ENCODE data around the gene ARHGAP15. TPM values are rescaled to one million over a fixed set of nuclear protein-coding genes. Genes with fewer than 3 reads are reported as not detected.

ARHGAP15 gene
- total and polyA plus RNA-seq, 9 donors = 1.5 to 10.0 (median 2.6) TPM

DNA sequence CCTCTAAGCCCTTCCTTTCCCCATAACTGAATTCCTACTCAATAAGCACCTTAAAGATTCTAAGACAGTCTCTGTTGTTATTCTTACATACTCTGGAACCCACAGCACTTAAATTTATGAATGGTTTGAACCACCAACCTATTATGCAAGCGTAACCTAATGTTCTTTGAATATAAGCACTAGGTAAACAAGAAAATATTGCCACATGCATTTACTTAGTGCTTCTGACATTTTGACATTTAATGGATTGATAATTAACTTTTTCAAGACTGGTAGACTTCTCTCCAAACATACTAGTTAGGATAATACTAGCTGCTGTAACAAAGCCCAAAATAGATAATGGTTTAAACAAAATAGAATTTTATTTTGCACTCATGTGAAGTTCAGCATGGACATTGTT is 164.8 kb downstream of the ARHGAP15 start:
- intact Hi-C loops (cut with DNase I) = loop anchor here in 1 of 4 donors (5.0 kb wide), 1 partner anchor 598 kb away; no protein-coding TSS in a partner anchor
- Histone ChIP-seq H3K27ac (no peak overlapping the region), H3K4me1 (ENCODE audit: insufficient read depth) (no peaks in the 10 kb centered on the region), H3K27me3 (no peaks in the 10 kb centered on the region), H3K4me3 (no peak overlapping the region), H3K36me3 (no peaks in the 10 kb centered on the region), H3K9me3 (no peaks in the 10 kb centered on the region)
- no peak for DNase-seq
- WGBS, 3 donors = 94 to 99% (median 98%) methylated on average over 1 of the region's 1 CpG
- no peak for TF ChIP-seq CTCF (IDR thresholded peaks at IDR 0.05)
- TF ChIP-seq EP300 (IDR thresholded peaks at IDR 0.05) = no peak

GRCh38 chr2:143296089-143296488 is 166.9 kb downstream of the ARHGAP15 start:
- DNase-seq = no peak
- Histone ChIP-seq H3K4me1 (ENCODE audit: insufficient read depth) (no peaks in the 10 kb centered on the region), H3K4me3 (no peak overlapping the region), H3K27me3 (no peaks in the 10 kb centered on the region), H3K36me3 (no peaks in the 10 kb centered on the region), H3K9me3 (no peaks in the 10 kb centered on the region), H3K27ac (no peak overlapping the region)
- WGBS, 3 donors = 82 to 86% (median 82%) methylated on average over 3 of the region's 3 CpGs
- TF ChIP-seq CTCF (IDR thresholded peaks at IDR 0.05) = no peak
- no peak for TF ChIP-seq EP300 (IDR thresholded peaks at IDR 0.05)
- TF ChIP-seq POLR2A (IDR thresholded peaks at IDR 0.05) = no peak
- intact Hi-C loops (cut with DNase I) = no loop called here

- no peaks in the 10 kb centered on the region for H3K36me3 ChIP-seq
- intact Hi-C loops (cut with DNase I) = no loop called here
- no peaks in the 10 kb centered on the region for H3K27me3 ChIP-seq
- H3K4me3 ChIP-seq = no peak overlapping the region
- no peaks in the 10 kb centered on the region for H3K4me1 ChIP-seq (ENCODE audit: insufficient read depth)
- TF ChIP-seq EP300 (IDR thresholded peaks at IDR 0.05) (no peak), POLR2A (IDR thresholded peaks at IDR 0.05) (no peak), CTCF (IDR thresholded peaks at IDR 0.05) (no peak)
- no peak for DNase-seq
- no peaks in the 10 kb centered on the region for H3K9me3 ChIP-seq
- no peak overlapping the region for H3K27ac ChIP-seq
These were observed 168.0 kb downstream of the ARHGAP15 start for GRCh38 chr2:143297182-143297581.

DNA sequence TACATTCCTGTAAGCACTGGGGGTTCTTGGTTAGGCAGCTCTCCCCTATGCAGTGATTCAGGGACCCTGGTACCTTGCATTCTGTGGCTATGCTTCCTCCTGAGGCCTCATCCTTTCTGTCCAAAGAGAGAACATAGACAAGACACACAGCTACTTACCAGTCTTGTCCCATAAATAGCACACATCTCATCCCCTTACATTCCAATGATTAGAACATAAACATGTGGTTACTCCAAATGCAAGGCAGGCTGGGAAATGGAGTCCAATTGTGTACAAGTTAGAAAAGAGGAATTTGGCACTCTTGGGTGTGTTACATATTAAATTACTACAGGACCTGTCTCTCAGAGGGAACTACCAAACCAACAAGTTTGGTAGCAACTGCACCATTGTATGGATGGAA is 171.3 kb downstream of the ARHGAP15 start:
- H3K4me1 ChIP-seq (ENCODE audit: insufficient read depth) = no peaks in the 10 kb centered on the region
- no peaks in the 10 kb centered on the region for H3K9me3 ChIP-seq
- intact Hi-C loops (cut with DNase I) = no loop called here
- H3K27ac ChIP-seq = no peak overlapping the region
- H3K36me3 ChIP-seq = no peaks in the 10 kb centered on the region
- no peak overlapping the region for H3K4me3 ChIP-seq
- TF ChIP-seq POLR2A (IDR thresholded peaks at IDR 0.05) = no peak
- no peak for TF ChIP-seq EP300 (IDR thresholded peaks at IDR 0.05)
- no peak for TF ChIP-seq CTCF (IDR thresholded peaks at IDR 0.05)
- DNase-seq = no peak
- no peaks in the 10 kb centered on the region for H3K27me3 ChIP-seq

- H3K9me3 ChIP-seq = no peaks in the 10 kb centered on the region
- intact Hi-C loops (cut with DNase I) = no loop called here
- TF ChIP-seq CTCF (IDR thresholded peaks at IDR 0.05) = no peak
- no peak for TF ChIP-seq POLR2A (IDR thresholded peaks at IDR 0.05)
- TF ChIP-seq EP300 (IDR thresholded peaks at IDR 0.05) = no peak
- H3K36me3 ChIP-seq = no peaks in the 10 kb centered on the region
- DNase-seq = no peak
- no peak overlapping the region for H3K27ac ChIP-seq
- no peaks in the 10 kb centered on the region for H3K27me3 ChIP-seq
- H3K4me1 ChIP-seq (ENCODE audit: insufficient read depth) = no peaks in the 10 kb centered on the region
- H3K4me3 ChIP-seq = no peak overlapping the region
- 53 to 71% (median 62%) methylated on average over 2 of the region's 2 CpGs for WGBS, 3 donors
These were observed 182.2 kb downstream of the ARHGAP15 start for GRCh38 chr2:143311426-143311825.
